GM12801 (cell line): ENCODE measurements around the gene KRT2.

ENCODE experiments used
- TF ChIP-seq, protein P1 (sequence below): IDR thresholded peaks from one replicate; pipeline ENCODE4 v1.5.1; 2011; ENCODE audit warnings: control low read depth; ENCODE audit not compliant: insufficient read length; ENCODE audit errors: extremely low read depth

Gene KRT2

GRCh38 chr12:52607314-52607713 lies 44.7 kb downstream of the KRT2 start:
- TF ChIP-seq, protein P1, sequence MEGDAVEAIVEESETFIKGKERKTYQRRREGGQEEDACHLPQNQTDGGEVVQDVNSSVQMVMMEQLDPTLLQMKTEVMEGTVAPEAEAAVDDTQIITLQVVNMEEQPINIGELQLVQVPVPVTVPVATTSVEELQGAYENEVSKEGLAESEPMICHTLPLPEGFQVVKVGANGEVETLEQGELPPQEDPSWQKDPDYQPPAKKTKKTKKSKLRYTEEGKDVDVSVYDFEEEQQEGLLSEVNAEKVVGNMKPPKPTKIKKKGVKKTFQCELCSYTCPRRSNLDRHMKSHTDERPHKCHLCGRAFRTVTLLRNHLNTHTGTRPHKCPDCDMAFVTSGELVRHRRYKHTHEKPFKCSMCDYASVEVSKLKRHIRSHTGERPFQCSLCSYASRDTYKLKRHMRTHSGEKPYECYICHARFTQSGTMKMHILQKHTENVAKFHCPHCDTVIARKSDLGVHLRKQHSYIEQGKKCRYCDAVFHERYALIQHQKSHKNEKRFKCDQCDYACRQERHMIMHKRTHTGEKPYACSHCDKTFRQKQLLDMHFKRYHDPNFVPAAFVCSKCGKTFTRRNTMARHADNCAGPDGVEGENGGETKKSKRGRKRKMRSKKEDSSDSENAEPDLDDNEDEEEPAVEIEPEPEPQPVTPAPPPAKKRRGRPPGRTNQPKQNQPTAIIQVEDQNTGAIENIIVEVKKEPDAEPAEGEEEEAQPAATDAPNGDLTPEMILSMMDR, result no peak

DNA sequence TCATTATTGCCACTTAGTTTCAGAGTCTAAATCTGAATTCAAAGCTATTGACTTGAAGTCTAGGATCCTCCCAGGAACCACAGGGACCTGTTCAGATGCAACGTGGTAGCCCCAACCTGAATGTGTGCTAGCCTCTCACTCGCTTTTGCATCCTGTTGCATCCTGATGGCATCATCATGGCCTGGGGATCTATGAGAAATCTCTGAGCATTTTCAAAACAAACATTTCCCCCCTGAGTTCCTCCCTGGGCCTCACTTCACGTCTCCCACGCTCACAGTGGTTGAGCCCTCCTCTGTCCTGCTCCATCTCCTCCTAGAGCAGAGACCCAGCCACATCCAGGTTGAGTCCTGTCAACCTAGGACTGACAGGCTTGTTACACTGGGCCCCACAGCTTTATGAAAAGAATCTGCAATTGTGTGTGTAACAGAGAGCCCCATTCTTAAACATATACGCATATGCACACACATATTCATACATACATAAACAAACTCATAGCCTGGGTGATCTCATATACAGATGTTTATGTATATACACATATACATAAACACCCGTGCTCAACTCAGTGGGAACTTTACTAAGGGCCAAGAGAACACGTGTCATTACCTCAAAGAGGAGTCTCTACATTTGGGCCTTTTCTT lies 45.3 kb downstream of the KRT2 start:
- TF ChIP-seq, protein P1, result no peak

GRCh38 chr12:52606096-52606495 lies 45.9 kb downstream of the KRT2 start:
- TF ChIP-seq, protein P1, result no peak

- TF ChIP-seq, protein P1, result no peak
Measured at GRCh38 chr12:52605542-52605941, 46.5 kb downstream of the KRT2 start.

- TF ChIP-seq, protein P1, result no peak
Measured at GRCh38 chr12:52604859-52605258, 47.2 kb downstream of the KRT2 start.

DNA sequence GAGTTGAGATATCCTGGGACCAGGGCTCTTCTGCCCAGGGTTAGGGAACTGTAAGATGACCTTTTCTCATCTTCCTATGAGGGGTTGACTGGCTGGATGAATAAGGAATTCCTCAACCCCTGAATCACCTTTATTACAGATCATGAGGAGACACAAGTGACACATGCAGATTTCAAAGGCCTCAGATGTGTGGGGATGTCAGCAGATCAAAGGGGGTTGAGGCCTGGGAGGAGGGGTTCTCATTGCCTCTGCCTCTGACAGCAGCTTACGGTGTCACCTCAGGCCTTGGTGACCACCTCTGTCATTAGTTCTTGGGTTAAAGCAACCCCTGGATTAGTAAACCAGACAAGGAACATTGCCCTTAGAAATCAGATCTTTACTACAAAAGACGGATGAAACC lies 48.7 kb downstream of the KRT2 start:
- TF ChIP-seq, protein P1, result no peak

GRCh38 chr12:52602552-52602951 lies 49.5 kb downstream of the KRT2 start:
- TF ChIP-seq, protein P1, result no peak
